ENCODE data around the gene MXD1.
"Not testable (repeated sequence)": the region's sequence is repeated elsewhere in the genome, so short reads cannot be mapped to it uniquely, and the experiment has no call there.

MXD1 gene

DNA sequence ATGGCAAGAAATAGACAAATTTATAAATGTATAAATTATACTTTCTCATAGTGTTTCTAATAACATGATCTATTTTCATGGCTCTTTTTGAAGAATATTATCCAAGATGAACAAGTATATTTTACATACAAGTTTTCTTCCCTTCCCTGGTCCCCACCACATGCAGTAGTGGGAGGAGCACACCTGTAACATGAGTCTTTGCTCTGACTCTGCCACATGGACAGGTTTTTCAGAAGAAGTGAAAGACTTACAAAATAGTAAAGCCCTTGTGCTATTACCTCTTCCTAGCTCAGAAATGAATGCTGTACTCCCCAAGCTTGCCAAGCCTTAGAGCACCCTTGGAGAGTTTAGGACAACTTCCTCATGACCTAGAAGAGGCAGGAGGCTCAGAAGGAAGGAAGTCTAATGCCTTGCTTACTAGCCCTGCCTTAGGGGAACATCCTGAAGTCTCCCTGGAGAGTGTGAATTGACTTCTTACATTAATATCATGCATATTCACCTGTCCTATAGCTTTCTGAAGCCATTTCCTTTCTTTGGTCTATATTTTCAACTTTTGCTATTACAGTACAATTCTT lies 18.4 kb downstream of the MXD1 start:
- no peak for DNase-seq (ENCODE audit: low spot score)

- no peak for DNase-seq (ENCODE audit: low spot score)
Measured at GRCh38 chr2:69933839-69934613, 19.1 kb downstream of the MXD1 start.

DNA sequence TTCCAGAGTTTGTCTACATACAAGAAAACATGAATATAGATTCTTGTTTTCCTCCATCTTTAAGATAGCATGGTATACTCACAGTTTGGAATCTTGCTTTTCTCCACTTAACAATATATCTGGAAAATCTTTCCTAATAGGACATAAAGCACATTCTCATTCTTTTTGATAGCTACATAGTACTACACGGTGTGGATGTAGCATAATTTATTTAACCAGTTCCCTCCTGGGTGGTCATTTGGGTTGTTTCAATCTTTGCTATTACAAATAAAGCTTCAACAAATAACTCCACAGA lies 19.7 kb downstream of the MXD1 start:
- no peak for DNase-seq (ENCODE audit: low spot score)

DNA sequence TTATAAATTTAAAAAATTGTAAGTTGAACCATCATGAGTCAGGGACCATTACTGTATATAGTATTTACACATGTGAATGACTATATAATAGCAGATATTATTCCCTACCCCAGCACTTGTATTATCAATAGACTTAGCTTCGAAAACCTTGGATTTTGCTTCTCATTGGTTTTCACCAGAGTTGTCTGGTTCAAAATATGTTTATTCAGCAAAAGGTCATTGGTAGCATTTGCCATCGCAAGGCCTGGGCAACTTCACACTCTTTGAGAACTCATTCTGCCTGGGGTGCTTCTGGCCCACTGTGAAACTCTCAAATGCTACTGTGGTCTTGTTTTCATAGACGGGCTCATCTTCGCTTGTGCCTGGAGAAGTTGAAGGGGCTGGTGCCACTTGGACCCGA lies 20.1 kb downstream of the MXD1 start:
- no peak for DNase-seq (ENCODE audit: low spot score)

GRCh38 chr2:69936906-69937305 lies 22.0 kb downstream of the MXD1 start:
- DNase-seq (ENCODE audit: low spot score) = no peak

DNA sequence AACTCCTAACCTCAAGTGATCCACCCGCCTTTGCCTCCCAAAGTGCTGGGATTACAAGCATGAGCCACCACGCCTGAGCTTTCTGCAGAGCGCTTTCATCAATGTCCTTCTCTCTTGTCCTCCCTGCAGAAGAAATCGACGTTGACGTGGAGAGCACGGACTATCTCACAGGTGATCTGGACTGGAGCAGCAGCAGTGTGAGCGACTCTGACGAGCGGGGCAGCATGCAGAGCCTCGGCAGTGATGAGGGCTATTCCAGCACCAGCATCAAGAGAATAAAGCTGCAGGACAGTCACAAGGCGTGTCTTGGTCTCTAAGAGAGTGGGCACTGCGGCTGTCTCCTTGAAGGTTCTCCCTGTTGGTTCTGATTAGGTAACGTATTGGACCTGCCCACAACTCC lies 23.1 kb downstream of the MXD1 start:
- DNase-seq (ENCODE audit: low spot score) = no peak

DNA sequence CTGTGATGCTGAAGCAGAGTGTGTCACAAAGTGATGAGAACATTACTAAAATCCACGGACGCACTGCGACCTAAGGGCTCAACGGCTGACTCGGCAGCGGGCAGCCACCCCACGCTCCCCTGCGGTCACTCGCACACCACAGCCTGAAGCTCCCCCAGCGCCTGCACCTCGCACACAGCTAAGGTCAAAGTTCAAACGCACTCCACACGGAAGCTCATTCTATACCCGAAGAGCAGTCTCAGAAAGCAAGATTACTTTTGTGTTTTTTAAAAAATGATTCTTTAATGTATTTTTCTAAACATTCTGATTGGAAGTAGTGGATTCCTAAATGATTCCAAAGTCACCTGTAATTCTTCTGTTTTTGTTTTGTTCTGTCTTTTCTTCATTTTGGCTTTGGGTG lies 24.8 kb downstream of the MXD1 start:
- DNase-seq (ENCODE audit: low spot score) = no peak

DNA sequence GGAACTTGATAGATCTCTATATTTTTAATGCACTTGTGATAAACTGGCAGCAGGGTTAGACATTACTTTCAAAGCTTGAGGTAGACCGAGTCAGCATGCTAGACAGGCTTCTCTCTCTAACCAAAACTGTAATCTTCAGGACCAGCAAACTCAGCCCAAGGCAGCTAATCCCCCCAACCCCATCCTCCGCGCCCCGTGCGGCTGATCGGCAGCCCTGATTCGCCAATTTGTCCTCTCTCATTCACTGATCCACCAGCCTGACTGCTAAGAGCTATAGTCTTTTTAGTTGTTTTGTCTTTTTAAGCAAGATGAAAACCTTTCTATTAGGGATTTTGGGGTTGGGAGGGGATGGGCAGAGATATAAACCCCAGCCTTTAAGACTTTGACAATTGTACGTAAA lies 25.8 kb downstream of the MXD1 start:
- no peak for DNase-seq (ENCODE audit: low spot score)

DNA sequence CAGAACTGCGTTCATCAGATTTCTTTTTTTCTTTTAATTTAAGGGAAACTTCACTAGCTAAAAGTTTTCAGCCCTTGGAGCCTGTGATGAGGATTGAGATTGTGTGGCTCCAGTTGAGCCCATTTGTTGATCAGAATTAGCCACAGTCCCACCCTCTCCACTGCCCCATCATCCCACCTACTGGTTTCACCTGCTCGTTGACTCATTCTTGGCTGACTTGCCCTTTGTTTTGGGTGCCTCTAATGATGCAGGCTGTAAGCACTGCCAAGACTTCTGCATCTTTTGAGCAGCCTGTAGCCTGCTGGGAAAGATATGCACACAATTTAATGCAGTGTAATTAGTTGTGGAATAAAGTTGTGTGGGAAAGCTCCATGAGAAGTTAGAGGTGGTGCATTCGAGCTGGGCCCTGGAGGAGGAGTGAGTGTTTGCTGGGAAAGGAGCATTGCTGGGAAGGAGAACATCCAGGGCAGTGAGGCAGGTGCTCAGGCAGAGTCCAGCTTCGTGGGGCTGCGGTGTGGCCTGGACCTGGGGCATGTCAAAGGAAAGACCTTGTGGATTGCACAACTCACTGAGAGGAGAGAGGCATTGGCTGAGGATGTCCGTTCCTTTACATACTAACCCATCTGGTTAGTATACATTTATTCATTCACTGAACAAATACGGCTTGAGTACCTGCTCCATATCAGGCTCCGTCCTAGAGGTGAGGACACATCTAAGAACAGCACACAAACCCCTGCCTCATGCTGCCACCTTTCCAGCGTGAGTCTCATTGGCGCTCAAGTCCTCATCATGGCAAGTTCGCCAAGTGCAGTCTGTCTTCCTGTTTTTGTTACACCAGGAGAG lies 28.3 kb downstream of the MXD1 start:
- no peak for DNase-seq (ENCODE audit: low spot score)

- DNase-seq (ENCODE audit: low spot score) = no peak
Measured at GRCh38 chr2:69943843-69944525, 29.1 kb downstream of the MXD1 start.

- no peak for DNase-seq (ENCODE audit: low spot score)
Measured at GRCh38 chr2:69944756-69945155, 29.8 kb downstream of the MXD1 start.

DNA sequence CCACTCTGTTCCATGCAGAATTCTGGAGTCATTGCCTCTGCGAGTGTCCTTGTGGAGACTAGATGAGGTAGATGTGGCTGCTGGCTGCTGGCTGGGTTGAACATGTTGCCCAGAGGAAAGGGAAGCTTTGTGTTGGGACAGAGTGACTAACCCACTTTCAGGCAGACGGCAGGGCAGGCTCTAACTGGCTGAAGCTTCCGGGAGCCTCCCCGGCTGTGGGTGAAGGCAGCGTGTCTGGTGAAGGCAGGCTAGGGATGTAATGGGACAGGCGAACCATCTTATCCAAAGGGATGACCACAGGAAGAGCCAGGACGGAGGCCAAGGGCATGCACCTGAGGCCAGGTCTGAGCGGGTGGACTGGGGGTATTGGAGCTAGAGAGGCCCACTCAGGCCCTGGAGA lies 30.5 kb downstream of the MXD1 start:
- DNase-seq (ENCODE audit: low spot score) = no peak

DNA sequence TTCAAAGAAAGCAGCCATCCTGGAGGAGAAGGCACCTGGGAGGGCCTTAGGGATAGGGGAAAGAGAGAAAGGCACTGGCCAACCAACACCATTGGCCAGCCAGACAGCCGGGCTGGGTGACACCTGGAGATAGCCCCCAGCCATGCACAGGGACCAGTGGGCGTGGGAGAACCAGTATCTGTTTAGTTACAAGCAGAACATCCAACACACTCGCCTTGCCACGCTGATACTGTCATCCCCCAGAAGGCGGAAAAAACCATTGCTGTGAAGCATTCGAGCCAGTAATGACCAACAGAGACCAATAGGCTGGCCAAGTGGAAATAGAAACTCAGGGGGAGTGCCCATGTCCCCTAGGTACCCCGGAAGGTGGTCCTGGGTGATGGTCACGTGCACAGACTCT lies 31.0 kb downstream of the MXD1 start:
- no peak for DNase-seq (ENCODE audit: low spot score)

DNA sequence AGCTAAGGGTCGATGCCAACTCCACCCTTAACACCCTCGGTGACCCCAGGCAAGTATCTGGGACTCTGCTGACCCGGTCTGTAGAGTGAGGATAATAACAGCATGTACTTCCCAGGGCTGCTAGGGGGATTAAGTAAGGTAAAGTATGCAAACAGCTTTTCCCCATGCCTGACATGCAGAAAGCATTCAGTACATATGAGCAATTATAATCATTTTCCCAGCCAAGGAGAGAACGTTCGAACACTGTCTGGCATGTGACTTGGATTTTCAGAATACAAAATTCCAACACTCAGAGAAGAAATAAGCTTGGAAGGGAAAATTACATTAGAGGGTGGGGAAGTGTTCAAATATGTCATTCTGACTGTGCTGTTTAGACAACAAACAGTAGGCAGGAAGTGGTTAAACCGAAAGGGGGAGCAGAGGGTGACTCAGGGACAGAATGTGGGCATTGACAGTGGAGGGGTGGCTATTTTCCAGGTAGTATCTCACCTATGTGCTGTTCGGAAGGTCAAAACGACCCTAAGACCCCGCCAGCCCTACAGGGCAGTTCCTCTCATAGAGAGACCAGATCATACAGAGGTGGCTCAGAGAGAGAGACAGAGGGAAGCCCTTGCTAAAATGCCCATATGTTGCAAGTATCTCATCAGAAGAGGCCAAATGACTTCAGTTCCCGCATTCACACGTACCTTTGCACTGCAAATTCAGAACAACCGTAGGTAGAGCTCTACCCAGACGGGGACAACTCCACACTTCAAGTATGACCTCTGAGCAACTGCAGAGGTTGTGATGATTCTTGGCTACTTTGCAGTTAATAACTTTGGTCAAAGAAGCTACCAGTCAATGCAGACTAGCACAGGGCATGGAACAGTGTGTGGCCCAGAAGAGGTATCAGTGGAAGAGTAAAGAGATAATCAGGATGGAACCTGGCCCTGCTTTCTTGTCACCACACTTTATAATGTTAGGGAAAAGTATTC lies 31.7 kb downstream of the MXD1 start:
- DNase-seq (ENCODE audit: low spot score) = no peak

GRCh38 chr2:69947325-69947931 lies 32.5 kb downstream of the MXD1 start:
- DNase-seq (ENCODE audit: low spot score) = no peak

DNA sequence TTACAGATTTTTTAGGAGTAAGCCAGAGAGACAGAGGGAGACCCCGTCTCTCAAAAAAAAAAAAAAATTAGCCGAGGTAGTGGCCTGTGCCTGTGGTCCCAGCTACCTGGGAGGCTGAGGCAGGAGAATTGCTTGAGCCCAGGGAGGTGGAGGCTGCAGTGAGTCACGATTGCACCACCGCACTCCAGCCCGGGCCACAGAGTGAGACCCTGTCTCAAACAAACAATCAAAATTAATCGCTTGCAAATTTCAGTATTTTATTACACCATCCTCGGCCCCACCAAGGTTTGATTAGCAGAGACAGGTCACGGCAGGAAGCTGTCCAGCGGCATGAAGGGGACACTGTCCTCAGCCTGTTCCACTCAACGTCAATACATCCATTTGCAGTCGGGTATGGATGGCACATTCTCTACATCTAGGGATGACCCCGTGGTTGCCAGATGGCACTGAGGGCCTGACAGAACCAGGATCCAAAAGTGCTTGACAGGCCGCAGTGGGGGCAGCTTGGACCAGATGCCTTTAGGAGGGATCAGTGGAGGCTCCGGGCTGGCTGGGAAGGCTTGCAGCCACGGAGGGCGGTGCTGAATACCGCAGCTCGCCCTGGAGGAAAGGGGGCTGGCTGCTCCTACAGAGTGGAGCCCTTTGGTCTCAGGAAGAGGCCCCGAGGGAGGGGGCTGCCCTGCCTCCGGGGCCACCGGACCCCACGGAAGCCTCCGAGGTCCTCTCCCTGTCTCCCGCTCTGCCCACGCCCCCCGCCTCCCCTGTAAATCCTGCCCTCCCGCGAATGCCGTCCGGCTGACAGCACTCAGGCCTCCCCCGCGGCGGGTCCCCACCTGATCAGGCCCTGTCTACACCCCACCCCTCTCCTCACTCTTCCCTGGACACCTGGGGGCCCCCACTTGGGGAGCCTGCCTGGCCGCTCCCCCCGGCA lies 33.4 kb downstream of the MXD1 start:
- DNase-seq (ENCODE audit: low spot score) = no peak

DNA sequence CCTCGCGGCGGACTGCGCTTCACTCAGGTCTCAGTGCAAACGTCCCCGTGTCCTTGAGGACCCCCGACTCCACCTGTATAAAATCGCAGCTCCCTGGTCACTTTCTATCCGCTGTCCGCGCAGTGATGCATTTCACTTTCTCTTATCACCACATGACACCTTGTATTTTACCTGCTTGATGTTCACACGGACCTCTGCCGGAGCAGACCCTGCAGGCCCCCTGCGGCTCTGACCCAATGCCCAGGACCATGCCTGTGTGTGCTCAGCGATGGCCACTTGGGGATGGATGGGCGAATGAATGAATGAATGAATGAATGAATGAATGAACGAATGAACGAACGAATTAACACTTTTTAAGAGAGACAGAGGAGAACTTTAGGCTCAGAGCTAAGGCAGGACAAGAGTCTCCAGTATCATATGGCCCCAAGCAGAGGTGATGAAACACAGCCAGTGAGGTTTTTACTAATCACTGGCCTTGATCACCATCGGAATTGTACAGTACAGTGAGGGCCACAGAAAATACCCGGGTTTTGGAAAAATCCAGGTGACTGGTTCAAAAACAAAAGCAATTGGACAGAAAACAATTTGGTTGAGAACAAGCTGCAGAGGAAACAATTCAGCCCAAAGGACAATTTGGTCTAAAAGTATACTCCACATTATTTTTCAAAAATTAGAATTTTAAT lies 34.2 kb downstream of the MXD1 start:
- DNase-seq (ENCODE audit: low spot score) = no peak

DNA sequence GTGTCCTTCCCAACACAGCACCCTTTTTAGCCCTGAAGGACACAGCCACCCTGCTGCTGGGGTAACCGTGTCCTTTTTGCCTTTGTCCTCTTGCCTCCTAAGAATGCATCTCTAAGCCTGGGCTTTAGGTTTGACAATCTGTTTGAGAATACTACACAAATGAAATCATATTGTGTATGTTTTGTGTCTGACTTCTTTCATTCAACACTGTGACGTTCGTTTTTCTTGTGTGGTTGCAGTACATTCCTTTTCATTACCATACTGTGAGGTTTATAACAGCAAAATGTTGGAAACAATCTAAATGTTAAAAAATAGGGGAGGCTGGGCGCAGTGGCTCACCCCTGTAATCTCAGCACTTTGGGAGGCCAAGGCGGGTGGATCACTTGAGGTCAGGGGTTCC lies 35.3 kb downstream of the MXD1 start:
- no peak for DNase-seq (ENCODE audit: low spot score)

DNA sequence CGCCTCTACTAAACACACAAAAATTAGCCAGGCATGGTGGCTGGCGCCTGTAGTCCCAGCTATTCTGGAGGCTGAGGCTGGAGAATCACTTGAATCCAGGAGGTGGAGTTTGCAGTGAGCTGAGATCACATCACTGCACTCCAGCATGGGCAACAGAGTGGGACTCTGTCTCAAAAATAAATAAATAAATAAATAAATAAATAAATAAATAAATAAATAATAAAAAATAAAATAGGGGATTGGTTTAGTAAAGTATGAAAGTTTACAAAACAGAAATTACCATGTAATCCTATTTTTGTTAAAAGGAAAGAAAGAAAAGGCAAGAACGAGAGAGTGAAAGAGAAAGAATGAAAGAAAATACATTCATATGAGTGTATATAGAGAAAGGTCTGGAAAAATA lies 35.8 kb downstream of the MXD1 start:
- DNase-seq (ENCODE audit: low spot score) = not testable (repeated sequence)

All from D341Med (cell line).